HK-2 (cell line): ENCODE measurements around the gene RPL7A.
"Not testable (repeated sequence)": the region's sequence is repeated elsewhere in the genome, so short reads cannot be mapped to it uniquely, and the experiment has no call there.

Experiments
- DNase-seq: peaks from one replicate; pipeline ENCODE4 v3.0.0-alpha.2; 2018; ENCODE audit not compliant: unreplicated experiment

RPL7A gene

DNA sequence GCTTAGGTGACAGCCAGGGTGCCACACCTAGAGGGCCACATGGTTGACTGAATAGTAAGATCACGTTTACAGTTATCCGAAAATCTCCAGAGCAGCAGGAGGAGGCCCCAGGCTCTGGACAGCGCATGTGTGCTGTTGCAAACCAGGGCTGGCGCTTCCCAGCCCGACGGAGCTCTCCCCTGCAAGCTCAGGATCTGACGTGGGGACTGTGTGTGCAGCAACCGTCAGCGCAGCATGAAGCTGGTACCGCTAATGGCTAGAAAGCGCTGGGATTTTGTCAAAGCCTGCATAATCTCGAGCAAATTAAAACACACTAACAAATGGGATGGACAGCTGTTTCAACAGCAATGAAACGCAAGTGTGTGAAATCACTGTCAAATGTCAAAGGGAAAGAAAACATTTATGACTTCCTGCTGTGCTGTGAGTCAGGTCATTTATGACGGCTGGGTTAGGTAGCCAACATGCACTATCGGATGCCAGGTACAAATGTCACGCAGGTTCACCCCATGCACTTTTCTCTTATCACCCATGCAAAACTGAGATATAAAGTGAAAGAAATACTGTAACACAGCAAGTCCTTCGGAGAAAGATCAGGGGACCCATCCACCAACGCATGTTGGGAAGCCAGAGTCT lies 20.3 kb downstream of the RPL7A start:
- no peak for DNase-seq

DNA sequence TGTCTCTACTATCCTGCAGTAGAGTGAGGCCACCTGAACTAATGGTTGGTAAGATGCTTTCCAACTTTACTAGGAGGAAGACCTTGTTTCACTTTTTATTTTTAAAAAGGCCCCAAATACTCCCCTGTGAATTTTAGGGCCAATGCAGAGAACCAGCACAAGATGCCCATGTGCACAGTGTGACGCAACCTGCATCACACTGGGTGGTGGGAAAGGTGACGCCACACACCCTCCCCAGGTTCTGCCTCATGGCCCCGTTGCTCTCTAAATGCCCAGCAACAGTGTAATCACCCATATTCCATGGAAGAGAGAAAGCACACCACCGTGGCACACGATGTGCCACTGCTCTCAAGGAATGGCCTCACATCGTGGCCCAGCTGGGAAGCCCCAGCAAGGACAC lies 21.4 kb downstream of the RPL7A start:
- no peak for DNase-seq

- no peak for DNase-seq
Observed at GRCh38 chr9:133369933-133370332, 21.9 kb downstream of the RPL7A start.

GRCh38 chr9:133370685-133371084 lies 22.7 kb downstream of the RPL7A start:
- no peak for DNase-seq

DNA sequence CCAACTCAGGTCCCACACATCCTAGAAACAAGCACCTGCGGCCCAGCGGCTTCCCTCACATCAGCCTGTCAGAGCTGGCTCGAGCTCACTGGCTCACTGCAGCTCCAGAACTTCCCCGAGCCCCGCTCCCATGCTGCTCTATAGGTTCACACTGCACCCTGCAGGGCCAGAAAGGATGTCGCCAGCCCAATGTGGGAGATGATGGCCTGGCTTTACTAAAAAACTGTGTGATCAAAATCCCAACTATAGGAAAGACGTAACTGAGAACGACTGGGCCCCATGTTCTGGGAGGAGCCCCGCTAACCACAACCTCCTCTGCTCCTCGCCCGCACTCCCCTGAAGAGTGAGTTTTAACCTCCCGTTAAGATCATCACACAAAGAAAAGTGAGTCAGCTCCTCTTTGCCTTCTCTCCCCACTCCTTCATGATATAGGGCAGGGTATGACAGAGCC lies 23.3 kb downstream of the RPL7A start:
- DNase-seq, result no peak

GRCh38 chr9:133372144-133372543 lies 24.1 kb downstream of the RPL7A start:
- no peak for DNase-seq

GRCh38 chr9:133374612-133375115 lies 26.6 kb downstream of the RPL7A start:
- DNase-seq, result no peak

DNA sequence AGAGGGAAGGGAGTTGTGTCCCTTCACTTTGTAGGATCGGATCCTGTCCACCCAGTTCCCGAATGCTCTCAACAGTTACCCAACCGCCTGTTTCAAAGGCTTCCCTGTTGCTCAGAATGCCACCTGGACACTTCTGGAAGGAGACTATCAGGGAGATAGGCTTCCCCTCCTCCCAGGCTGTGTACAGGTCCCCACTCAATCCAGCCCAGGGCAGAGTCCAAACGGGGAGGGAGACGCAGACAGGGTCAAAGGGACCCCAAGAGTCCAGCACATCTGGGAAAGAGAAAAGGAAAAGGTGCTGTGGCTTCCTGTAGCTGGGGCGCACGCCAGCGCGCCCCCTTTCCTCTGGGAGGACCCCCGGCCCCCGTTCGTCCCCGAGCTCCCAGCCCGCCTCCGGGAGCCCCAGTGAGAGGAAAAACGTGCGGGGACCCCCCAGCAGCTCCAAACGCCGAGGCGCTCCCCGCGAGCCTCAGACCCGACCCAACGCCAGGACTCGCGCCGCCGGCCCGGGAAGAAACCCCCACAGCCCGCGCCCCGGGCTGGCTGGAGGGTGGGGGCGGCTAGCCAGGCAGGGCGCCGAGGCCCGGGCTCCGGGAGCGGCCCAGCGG lies 27.2 kb downstream of the RPL7A start:
- peak; percentile 49 for DNase-seq

DNA sequence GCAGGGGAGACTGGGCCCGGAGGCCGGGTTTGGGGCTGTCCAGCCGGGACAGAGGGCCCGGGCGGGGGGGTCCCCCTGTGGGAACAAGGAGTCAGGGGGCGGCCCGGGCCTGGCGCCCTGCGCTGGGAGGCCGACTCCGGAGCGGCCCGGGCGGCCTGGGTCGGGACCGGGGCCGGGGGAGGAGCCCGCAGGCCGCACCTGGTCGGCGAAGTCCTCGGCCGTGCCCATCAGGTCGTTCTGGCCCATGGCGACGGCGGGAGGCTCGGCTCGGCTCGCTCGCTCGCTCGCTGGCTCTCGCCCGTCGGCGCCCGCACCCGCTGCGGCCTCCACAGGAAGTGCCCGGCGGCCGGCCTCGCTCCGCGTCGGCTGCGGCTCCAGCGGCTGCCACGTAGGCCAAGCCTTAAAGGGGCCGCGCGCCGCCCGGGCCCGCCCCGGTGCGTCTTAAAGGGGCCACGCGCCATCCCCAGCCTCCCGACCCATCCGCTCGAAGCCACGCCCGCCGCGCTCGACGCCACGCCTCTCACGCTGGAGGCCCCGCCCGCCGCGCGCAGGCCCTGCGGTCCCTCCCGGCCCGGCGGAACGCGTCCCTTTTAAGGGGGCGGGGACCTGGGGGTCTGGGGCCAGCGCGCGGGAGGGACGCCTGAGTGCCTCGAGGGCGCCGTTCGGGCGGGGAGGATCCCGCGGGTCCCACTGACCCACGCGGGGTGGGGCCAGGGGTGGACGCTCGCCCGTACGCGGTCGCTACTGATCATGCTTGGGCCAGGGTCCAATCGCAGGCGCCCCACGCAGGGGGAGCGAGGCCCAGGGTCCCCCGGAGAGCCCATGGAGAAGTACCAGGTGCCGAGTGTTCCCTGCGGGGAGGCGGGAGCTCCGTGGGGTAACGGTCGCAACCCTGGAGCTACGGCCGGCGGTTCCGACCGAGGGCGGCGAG lies 28.0 kb downstream of the RPL7A start, which contains the start of the genes STKLD1 and SURF4:
TSS of gene STKLD1 (plus strand) at position 643 of the 931 bp plus-strand sequence. CDS start at position 751, 108 bp downstream.
TSS of gene SURF4 (minus strand) at position 337 of the 931 bp plus-strand sequence. CDS start at position 246, 91 bp downstream.
- peak; percentile 96 for DNase-seq

- DNase-seq, result not testable (repeated sequence)
Observed at GRCh38 chr9:133377280-133377679, 29.3 kb downstream of the RPL7A start.

- no peak for DNase-seq
Observed at GRCh38 chr9:133377721-133378216, 29.8 kb downstream of the RPL7A start.

DNA sequence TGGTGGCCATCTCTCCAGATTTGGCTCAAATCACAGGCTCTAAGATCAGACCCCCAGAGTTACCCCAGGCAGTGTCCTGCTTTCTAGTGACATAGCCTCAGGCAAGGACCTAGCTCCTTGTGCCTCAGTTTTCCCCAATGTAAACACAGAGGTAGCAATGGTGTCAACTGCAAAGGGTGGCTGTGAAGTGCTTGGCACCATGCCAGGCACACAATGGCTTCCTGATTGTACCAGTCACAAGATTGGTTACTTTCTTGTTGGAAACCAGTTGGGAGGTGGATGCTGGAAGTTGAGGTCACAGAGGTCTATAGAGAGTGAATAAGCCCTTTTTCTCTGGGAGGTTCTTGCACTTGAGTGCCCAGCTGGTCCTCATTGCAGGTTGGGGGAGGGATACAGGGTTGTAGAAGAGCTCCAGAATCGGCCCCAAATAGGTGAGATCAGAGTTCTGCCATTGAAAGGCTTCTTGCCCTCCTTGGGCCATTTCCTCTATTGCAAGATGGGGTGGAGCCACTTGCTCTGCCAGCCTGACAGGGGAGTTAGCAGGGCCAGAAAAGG lies 30.5 kb downstream of the RPL7A start:
- no peak for DNase-seq

DNA sequence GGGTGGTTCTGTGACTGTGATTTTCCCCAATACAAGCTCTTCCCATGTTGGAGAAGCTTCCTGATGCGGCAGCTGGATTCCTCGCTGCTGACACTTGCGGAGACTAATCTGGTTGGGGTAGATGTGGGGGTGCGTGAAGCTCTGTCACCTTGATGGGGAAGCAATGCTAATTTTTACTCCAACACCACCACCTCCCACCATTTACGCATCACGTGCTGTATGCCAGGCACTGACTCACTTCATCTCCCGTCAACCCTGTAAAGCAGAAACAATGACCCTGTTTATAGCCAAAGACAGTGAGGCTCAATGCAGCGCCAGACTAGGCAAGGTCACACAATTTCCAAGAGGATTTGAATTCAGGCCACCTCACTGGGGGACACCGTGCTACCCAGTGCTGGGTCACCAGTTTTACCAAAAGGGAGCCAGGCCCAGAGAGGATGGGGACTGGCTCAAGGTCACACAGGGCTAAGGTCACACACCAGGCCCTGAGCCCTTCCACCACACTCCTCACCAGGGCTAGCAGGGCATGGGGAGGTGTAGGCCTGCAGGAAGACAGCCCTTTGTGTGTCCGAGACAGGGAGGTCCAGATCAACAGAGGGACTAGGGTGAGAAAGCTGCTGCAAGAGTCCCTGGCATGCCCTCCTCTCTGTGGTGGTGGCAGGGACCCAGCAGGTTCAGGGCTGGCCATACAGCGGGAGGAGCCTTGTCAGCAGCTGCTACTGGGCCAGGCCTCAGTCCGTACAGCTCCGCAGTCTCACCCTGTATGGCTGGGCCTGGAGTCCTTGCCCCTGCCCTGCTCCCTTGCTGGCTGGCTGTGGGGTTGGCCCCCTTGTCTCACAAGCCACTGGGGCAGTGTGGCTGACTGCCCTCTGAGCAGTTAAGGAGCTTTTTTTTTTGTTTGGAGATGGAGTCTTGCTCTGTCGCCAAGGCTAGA lies 31.4 kb downstream of the RPL7A start:
- DNase-seq, result no peak

DNA sequence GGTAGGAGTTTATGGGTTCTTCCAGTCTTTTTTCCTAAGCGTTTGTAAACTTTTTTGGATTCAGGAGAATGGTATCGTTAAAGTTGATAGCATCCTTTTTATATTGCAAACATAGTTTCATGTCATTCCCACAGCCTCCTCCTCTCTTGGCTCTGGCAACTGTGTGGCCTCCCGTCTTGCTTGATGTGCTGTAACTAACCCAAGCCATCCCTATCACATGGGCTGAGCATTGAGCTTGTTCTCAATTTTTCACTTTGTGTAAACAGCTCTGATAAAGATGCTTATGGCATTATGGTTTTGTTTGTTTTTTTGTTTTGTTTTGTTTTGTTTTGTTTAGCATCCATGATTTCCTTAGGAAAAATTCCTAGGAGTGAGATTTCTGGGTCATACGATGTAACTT lies 32.7 kb downstream of the RPL7A start:
- DNase-seq, result no peak

DNA sequence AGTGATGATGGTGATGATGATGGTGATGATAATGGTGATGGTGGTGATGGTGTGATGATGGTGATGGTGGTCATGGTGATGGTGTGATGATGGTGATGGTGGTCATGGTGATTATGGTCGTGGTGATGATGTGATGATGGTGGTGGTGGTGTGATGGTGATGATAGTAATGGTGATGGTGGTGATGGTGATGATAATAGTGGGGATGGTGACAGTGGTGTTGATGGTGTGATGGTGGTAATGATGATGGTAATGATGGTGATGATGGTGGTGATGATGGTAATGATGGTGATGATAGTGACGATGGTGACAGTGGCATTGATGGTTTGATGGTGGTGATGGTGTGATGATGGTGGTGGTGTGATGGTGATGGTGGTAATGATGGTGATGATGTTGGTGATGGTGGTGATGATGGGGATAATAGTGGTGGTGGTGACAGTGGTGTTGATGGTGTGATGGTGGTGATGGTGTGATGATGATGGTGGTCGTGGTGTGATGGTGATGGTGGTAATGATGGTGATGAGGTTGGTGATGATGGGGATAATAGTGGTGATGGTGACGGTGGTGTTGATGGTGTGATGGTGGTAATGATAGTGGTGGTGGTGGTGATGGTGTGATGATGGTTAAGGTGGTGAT lies 34.6 kb downstream of the RPL7A start:
- DNase-seq, result no peak

GRCh38 chr9:133383438-133383837 lies 35.4 kb downstream of the RPL7A start:
- DNase-seq, result no peak

DNA sequence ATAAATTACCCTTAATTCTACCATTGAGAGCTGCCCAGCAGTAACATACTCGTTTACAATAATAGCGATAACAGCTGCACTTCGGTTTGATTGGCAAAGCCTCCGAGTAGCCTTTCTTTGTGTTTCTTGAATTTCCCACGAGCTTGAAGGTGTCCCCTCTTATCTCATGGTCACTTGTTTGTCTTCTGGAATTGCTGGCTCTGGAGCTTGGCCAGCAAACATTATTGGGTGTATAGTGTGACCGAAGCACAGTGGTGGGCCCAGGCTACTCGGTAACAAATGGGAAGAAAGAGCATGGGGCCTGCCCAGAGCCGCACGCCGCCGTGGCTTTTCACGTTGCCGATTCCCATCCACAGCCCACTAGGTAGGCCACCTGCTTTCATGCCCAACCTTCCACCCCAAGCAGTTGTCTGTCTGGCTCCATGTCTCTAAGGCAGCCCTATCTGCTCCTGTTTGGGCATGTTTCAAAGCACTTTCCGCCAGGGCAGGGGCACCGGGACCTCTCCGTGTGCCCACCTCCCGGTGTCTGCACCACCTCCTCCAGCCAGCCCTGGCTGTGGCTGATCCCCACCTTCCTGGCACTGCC lies 36.8 kb downstream of the RPL7A start:
- no peak for DNase-seq

DNA sequence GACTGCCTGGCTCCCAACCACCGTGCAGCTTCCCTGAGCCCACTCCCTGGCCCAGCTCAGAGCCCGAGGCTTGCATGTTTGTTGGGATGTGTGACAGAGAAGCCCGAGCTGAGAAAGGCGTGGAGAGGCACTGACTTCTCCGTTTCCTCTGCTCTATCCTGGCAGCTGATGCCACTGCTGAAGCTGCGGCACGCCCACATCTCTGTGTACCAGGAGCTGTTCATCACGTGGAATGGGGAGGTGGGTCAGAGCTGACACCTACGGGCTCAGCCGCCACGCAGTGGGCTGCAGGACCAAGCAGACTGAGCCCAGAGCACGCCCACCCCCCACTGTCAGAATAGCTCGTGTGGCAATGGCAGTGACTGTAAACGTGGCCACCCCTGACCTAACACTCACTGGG lies 37.4 kb downstream of the RPL7A start:
- no peak for DNase-seq

DNA sequence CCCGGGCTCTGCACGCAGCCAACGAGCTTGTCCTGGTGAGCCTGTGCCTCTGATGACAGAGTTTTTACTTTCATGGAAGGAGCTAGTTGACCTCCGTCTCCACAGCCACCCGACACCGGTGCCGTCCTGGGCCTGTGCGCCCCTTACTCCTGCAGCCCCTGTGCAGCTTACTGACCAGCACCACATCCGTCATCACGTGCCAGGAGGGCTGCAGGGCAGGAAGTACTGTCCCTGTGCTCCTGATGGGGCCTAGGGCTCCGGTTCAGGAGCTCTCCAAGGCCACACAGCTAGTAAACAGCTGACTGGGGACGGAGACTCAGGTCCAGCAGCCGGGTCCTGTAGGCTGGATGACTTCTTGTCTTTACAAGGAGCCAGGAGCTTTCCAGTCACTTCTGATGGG lies 38.3 kb downstream of the RPL7A start:
- DNase-seq, result no peak

- DNase-seq, result no peak
Observed at GRCh38 chr9:133387680-133388079, 39.7 kb downstream of the RPL7A start.
